Astrocyte of the cerebellum (primary cell): ENCODE measurements around the gene MPPED1.

ENCODE experiments used
- DNase-seq: peaks from one replicate; pipeline ENCODE4 v3.0.0-alpha.2; 2011; ENCODE audit warnings: low read depth
- H3K4me3 ChIP-seq: 2 replicates; pipeline ENCODE4 v1.5.1; 2011; ENCODE audit warnings: mild to moderate bottlenecking, low read depth, low read length, moderate library complexity
- CTCF ChIP-seq: IDR thresholded peaks from 2 replicates; pipeline ENCODE4 v1.5.1; 2012; ENCODE audit warnings: low read length, low read depth, moderate library complexity, mild to moderate bottlenecking; ENCODE audit errors: missing control alignments
- in situ Hi-C: cut with HindIII; loops from 2 replicates; pipeline ENCODE4 v1.10.0; 2017; ENCODE audit warnings: low sequenced_read_pairs

Gene MPPED1

DNA sequence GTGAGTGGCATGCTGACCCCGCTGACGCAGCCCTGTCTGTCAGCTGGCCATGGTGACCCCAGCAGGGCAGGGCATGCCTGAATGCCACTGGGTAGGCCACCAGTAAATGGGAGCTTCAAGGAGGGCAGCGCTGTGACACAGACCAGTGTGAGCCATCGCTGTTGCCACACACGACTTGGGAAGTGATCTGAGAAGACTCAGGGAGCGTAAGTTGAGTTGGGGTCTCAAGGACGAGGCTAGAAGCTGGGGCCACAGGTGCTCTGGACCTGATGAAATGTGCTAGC lies 28.2 kb downstream of the MPPED1 start:
- no peak overlapping the region for H3K4me3 ChIP-seq
- no peak for TF ChIP-seq CTCF
- in situ Hi-C loops = no loop called here
- no peak for DNase-seq

- in situ Hi-C loops = no loop called here
- DNase-seq = no peak
- no peak for TF ChIP-seq CTCF
- no peak overlapping the region for H3K4me3 ChIP-seq
Measured at GRCh38 chr22:43440556-43440955, 28.7 kb downstream of the MPPED1 start.

GRCh38 chr22:43441216-43441615 lies 29.4 kb downstream of the MPPED1 start:
- in situ Hi-C loops = no loop called here
- TF ChIP-seq CTCF = no peak
- no peak overlapping the region for H3K4me3 ChIP-seq
- no peak for DNase-seq

DNA sequence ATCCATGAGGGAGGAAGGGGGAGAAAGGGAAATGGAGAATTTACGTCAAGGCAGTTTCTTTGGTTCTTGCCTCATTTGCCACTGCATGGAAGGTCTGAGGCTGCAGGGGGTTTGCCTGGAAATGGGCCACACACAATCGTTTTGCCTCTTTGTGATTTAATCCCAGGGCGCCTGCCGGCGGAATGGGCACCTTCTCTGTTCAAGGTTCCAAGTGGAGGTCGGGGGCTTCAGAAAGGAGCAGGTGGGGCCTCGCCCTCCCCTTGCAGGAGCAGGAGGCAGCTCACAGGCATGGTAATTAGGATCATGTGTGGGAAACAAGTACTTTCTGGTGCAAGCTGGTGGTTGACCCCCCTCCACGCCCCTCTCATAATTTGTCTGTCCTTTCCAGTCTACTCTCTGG lies 29.9 kb downstream of the MPPED1 start:
- DNase-seq = no peak
- TF ChIP-seq CTCF = no peak
- in situ Hi-C loops = no loop called here
- H3K4me3 ChIP-seq = no peak overlapping the region

GRCh38 chr22:43442386-43443151 lies 30.8 kb downstream of the MPPED1 start:
- TF ChIP-seq CTCF = no peak
- no peak overlapping the region for H3K4me3 ChIP-seq
- in situ Hi-C loops = no loop called here
- DNase-seq = no peak

GRCh38 chr22:43443152-43443471 lies 31.3 kb downstream of the MPPED1 start:
- H3K4me3 ChIP-seq = no peak overlapping the region
- no peak for DNase-seq
- no peak for TF ChIP-seq CTCF
- in situ Hi-C loops = no loop called here
